Left ventricle myocardium inferior (tissue), 1 donor: Measurements from ENCODE around the gene PSMA3. TPM values are rescaled to one million over a fixed set of nuclear protein-coding genes. Genes with fewer than 3 reads are reported as not detected.
"Not testable (repeated sequence)": the region's sequence is repeated elsewhere in the genome, so short reads cannot be mapped to it uniquely, and the experiment has no call there.

Experiments
- DNase-seq: peaks from one replicate; pipeline ENCODE4 v3.0.0-alpha.2; 2020
- H3K27ac ChIP-seq: fragments of 200-600 bp; replicated peaks from 2 replicates; pipeline ENCODE4 v1.8.0; 2021
- H3K27me3 ChIP-seq: fragments of 200-600 bp; 2 replicates; pipeline ENCODE4 v1.8.0; 2021; ENCODE audit warnings: low read depth
- H3K36me3 ChIP-seq: fragments of 200-600 bp; 2 replicates; pipeline ENCODE4 v1.8.0; 2021
- H3K4me1 ChIP-seq: fragments of 200-600 bp; 2 replicates; pipeline ENCODE4 v1.8.0; 2021
- H3K4me3 ChIP-seq: fragments of 200-600 bp; 2 replicates; pipeline ENCODE4 v1.8.0; 2021; ENCODE audit warnings: mild to moderate bottlenecking, moderate library complexity
- H3K9me3 ChIP-seq: fragments of 200-600 bp; replicated peaks from 2 replicates; pipeline ENCODE4 v1.8.0; 2021
- CTCF ChIP-seq: fragments of 200-600 bp; IDR thresholded peaks from 2 replicates; pipeline ENCODE4 v1.8.0; 2021; ENCODE audit warnings: antibody characterized with exemption, mild to moderate bottlenecking, borderline replicate concordance
- intact Hi-C: fragments of 100-400 bp; cut with micrococcal nuclease; formaldehyde crosslinking; loops from one replicate; pipeline ENCODE4 v1.11.0; 2022
- total RNA-seq: library from RNA; stranded (reverse); fragmentation: NEBNext Ultra II Directional; extraction: Animal tissue kit (Norgen Biotek cat#: 25700); gene quantifications from one replicate; pipeline ENCODE4 v1.2.1, GENCODE V29; 2021
- donor health status: DM: no; HTN: yes; CAD: no; lungs with severe emphysema.

PSMA3 gene
- total RNA-seq, 1 donor from 2014 or later, result 161 TPM

GRCh38 chr14:58258156-58258555, 13.5 kb downstream of the PSMA3 start:
- no peak for DNase-seq
- TF ChIP-seq CTCF, result no peak
- Histone ChIP-seq H3K4me3 (no peak overlapping the region), H3K27ac (no peak overlapping the region), H3K36me3 (peaks cover 93% of the 10 kb centered on the region), H3K9me3 (no peaks in the 10 kb centered on the region), H3K4me1 (peaks cover 25% of the 10 kb centered on the region), H3K27me3 (no peaks in the 10 kb centered on the region)
- intact Hi-C loops, result no loop called here

- intact Hi-C loops, H3K9me3 ChIP-seq, DNase-seq, H3K27ac ChIP-seq, H3K4me3 ChIP-seq, H3K27me3 ChIP-seq: not testable (repeated sequence)
- peaks cover 11% of the 10 kb centered on the region for H3K4me1 ChIP-seq
- H3K36me3 ChIP-seq, result peaks cover 100% of the 10 kb centered on the region
Measured at GRCh38 chr14:58262005-58262404, 17.4 kb downstream of the PSMA3 start.

GRCh38 chr14:58265401-58265800, 20.8 kb downstream of the PSMA3 start:
- H3K4me3 ChIP-seq, result no peak overlapping the region
- intact Hi-C loops, result no loop called here
- DNase-seq, result no peak
- no peak overlapping the region for H3K27ac ChIP-seq
- TF ChIP-seq CTCF, result no peak
- H3K27me3 ChIP-seq, result no peaks in the 10 kb centered on the region
- H3K36me3 ChIP-seq, result peaks cover 100% of the 10 kb centered on the region
- H3K9me3 ChIP-seq, result no peaks in the 10 kb centered on the region
- H3K4me1 ChIP-seq, result peaks cover 14% of the 10 kb centered on the region

GRCh38 chr14:58270628-58271027, 26.0 kb downstream of the PSMA3 start:
- Histone ChIP-seq H3K27ac (peak overlapping the region; percentile 72), H3K36me3 (peaks cover 78% of the 10 kb centered on the region), H3K4me3 (no peak overlapping the region), H3K9me3 (no peaks in the 10 kb centered on the region), H3K4me1 (peaks cover 54% of the 10 kb centered on the region), H3K27me3 (no peaks in the 10 kb centered on the region)
- intact Hi-C loops, result no loop called here
- DNase-seq, result no peak
- no peak for TF ChIP-seq CTCF

GRCh38 chr14:58272588-58273372, 28.1 kb downstream of the PSMA3 start:
- TF ChIP-seq CTCF, result peak; percentile 55
- Histone ChIP-seq H3K36me3 (peaks cover 69% of the 10 kb centered on the region), H3K27ac (peak overlapping the region; percentile 72), H3K4me1 (peaks cover 68% of the 10 kb centered on the region), H3K9me3 (no peaks in the 10 kb centered on the region), H3K4me3 (peak overlapping the region; percentile 19), H3K27me3 (no peaks in the 10 kb centered on the region)
- intact Hi-C loops, result no loop called here
- DNase-seq, result no peak

- Histone ChIP-seq H3K27ac (peak overlapping the region; percentile 4), H3K4me1 (peaks cover 74% of the 10 kb centered on the region), H3K4me3 (no peak overlapping the region), H3K27me3 (no peaks in the 10 kb centered on the region), H3K9me3 (no peaks in the 10 kb centered on the region), H3K36me3 (peaks cover 67% of the 10 kb centered on the region)
- intact Hi-C loops, result no loop called here
- no peak for TF ChIP-seq CTCF
- DNase-seq, result no peak
Measured at GRCh38 chr14:58274881-58275280, 30.2 kb downstream of the PSMA3 start.
